ENCODE measurements around the gene MAD1L1. TPM values are rescaled to one million over a fixed set of nuclear protein-coding genes. Genes with fewer than 3 reads are reported as not detected.

Gene MAD1L1
- total RNA-seq, 1 experiment from 2014 or later, result 38.5 TPM

GRCh38 chr7:1926908-1927306 is 305.8 kb downstream of the MAD1L1 start:
- H3K4me2 ChIP-seq (ENCODE audit: low read length), result no peak overlapping the region
- no peaks in the 10 kb centered on the region for H3K27me3 ChIP-seq (ENCODE audit: insufficient read depth, low read length)
- BruUV-seq (replicated peaks), result no TSS peak
- ChIA-PET CTCF (no interaction called here), RAD21 (ENCODE audit: low non-redundant PET in 1 of 2, low total read pairs in 2 of 2, uncharacterized antibody in 2 of 2, unreplicated experiment in 2 of 2) (no interaction called here), POLR2A (no interaction called here)
- no peak overlapping the region for H3K9ac ChIP-seq (ENCODE audit: low read length)
- TF ChIP-seq EZH2 (IDR thresholded peaks at IDR 0.05) (no peak), EZH2phosphoT487 (IDR thresholded peaks at IDR 0.05; ENCODE audit: borderline replicate concordance) (no peak), CBX3 (IDR thresholded peaks at IDR 0.05; ENCODE audit: low read depth) (no peak), ELF1 (IDR thresholded peaks at IDR 0.05; ENCODE audit: borderline replicate concordance, low read depth) (no peak), SIN3A (IDR thresholded peaks at IDR 0.05; ENCODE audit: low read depth) (no peak), POLR2A (IDR thresholded peaks at IDR 0.05; ENCODE audit: borderline replicate concordance, extremely low read depth, insufficient read depth, insufficient read length) (no peak), POLR2AphosphoS5 (IDR thresholded peaks at IDR 0.05; ENCODE audit: low read depth, low read length) (no peak), CTCF (IDR thresholded peaks at IDR 0.05 in 2 of 3, conservative IDR thresholded peaks at IDR 0.05 in 1 of 3; ENCODE audit: borderline replicate concordance in 1 of 3, insufficient read depth in 1 of 3, low read depth in 2 of 3, low read length in 2 of 3) (no peak), JUND (IDR thresholded peaks at IDR 0.05) (no peak), RAD21 (IDR thresholded peaks at IDR 0.05; ENCODE audit: low read depth) (no peak), EGR1 (IDR thresholded peaks at IDR 0.05; ENCODE audit: low read depth) (no peak), YY1 (IDR thresholded peaks at IDR 0.05; ENCODE audit: extremely low read depth, insufficient replicate concordance, low read depth, low read length) (no peak), ZBTB33 (IDR thresholded peaks at IDR 0.05; ENCODE audit: extremely low read depth, insufficient replicate concordance, low read length) (no peak), CEBPB (IDR thresholded peaks at IDR 0.05; ENCODE audit: low read depth) (no peak), ZNF274 (IDR thresholded peaks at IDR 0.05; ENCODE audit: low read depth, low read length) (no peak)
- TF ChIP-seq, protein P1, sequence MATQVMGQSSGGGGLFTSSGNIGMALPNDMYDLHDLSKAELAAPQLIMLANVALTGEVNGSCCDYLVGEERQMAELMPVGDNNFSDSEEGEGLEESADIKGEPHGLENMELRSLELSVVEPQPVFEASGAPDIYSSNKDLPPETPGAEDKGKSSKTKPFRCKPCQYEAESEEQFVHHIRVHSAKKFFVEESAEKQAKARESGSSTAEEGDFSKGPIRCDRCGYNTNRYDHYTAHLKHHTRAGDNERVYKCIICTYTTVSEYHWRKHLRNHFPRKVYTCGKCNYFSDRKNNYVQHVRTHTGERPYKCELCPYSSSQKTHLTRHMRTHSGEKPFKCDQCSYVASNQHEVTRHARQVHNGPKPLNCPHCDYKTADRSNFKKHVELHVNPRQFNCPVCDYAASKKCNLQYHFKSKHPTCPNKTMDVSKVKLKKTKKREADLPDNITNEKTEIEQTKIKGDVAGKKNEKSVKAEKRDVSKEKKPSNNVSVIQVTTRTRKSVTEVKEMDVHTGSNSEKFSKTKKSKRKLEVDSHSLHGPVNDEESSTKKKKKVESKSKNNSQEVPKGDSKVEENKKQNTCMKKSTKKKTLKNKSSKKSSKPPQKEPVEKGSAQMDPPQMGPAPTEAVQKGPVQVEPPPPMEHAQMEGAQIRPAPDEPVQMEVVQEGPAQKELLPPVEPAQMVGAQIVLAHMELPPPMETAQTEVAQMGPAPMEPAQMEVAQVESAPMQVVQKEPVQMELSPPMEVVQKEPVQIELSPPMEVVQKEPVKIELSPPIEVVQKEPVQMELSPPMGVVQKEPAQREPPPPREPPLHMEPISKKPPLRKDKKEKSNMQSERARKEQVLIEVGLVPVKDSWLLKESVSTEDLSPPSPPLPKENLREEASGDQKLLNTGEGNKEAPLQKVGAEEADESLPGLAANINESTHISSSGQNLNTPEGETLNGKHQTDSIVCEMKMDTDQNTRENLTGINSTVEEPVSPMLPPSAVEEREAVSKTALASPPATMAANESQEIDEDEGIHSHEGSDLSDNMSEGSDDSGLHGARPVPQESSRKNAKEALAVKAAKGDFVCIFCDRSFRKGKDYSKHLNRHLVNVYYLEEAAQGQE (IDR thresholded peaks at IDR 0.05; ENCODE audit: low read depth), result no peak
- TF ChIP-seq, protein P2, sequence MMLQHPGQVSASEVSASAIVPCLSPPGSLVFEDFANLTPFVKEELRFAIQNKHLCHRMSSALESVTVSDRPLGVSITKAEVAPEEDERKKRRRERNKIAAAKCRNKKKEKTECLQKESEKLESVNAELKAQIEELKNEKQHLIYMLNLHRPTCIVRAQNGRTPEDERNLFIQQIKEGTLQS (IDR thresholded peaks at IDR 0.05), result no peak
- no peak overlapping the region for H2AFZ ChIP-seq (ENCODE audit: low read depth, low read length, poor library complexity, severe bottlenecking)
- no peaks in the 10 kb centered on the region for H3K36me3 ChIP-seq (ENCODE audit: control insufficient read depth in 1 of 2, insufficient read depth in 2 of 2, low read length in 2 of 2)
- H3K27ac ChIP-seq (ENCODE audit: low read depth, low read length), result no peak overlapping the region
- H4K20me1 ChIP-seq (ENCODE audit: insufficient read depth), result no peaks in the 10 kb centered on the region
- ATAC-seq (no peak), DNase-seq (ENCODE audit: low read depth, low spot score) (no peak)
- H3K4me1 ChIP-seq (ENCODE audit: control insufficient read depth in 1 of 2, insufficient read depth in 2 of 2, low read length in 2 of 2), result no peaks in the 10 kb centered on the region
- no peaks in the 10 kb centered on the region for H3K79me2 ChIP-seq (ENCODE audit: insufficient read depth, low read length)
- H3K9me2 ChIP-seq (ENCODE audit: insufficient read depth), result no peaks in the 10 kb centered on the region
- H3K9me3 ChIP-seq (ENCODE audit: control insufficient read depth in 1 of 2, insufficient read depth in 1 of 2, low read depth in 1 of 2, low read length in 2 of 2), result no peaks in the 10 kb centered on the region
- intact Hi-C loops (cut with micrococcal nuclease), result loop anchor here (5.0 kb wide), 1 partner anchor 420 kb away; no protein-coding TSS in a partner anchor
- no peak overlapping the region for H3K4me3 ChIP-seq (replicated peaks in 1 of 2; ENCODE audit: low read depth in 1 of 2, low read length in 2 of 2)
